Neuronal stem cell (in vitro differentiated cells): ENCODE measurements around the gene KBTBD7.

Experiments used
- DNase-seq: peaks from one replicate; pipeline ENCODE4 v3.0.0-alpha.2; 2013; ENCODE audit warnings: low spot score
- H2AFZ ChIP-seq: one replicate; pipeline ENCODE4 v1.6.1; 2013; ENCODE audit warnings: mild to moderate bottlenecking, low read length, inconsistent platforms
- H2AK5ac ChIP-seq: 2 replicates; pipeline ENCODE4 v1.6.1; 2013; ENCODE audit warnings: low read depth, mild to moderate bottlenecking, inconsistent platforms, low read length, moderate library complexity, mixed read lengths
- H2BK120ac ChIP-seq: 2 replicates; pipeline ENCODE4 v1.6.1; 2013; ENCODE audit warnings: low read depth, mild to moderate bottlenecking, inconsistent platforms, low read length, moderate library complexity, mixed read lengths
- H2BK12ac ChIP-seq: one replicate; pipeline ENCODE4 v1.6.1; 2013; ENCODE audit warnings: low read length, inconsistent platforms
- H2BK15ac ChIP-seq: 2 replicates; pipeline ENCODE4 v1.6.1; 2013; ENCODE audit warnings: mild to moderate bottlenecking, low read length, inconsistent platforms, mixed read lengths
- H2BK5ac ChIP-seq: one replicate; pipeline ENCODE4 v1.6.1; 2013; ENCODE audit warnings: inconsistent platforms, mild to moderate bottlenecking, low read length, moderate library complexity
- H3K14ac ChIP-seq: one replicate; pipeline ENCODE4 v1.6.1; 2013; ENCODE audit warnings: low read length, inconsistent platforms
- H3K18ac ChIP-seq: 2 replicates; pipeline ENCODE4 v1.6.1; 2013; ENCODE audit warnings: low read length, inconsistent platforms
- H3K23ac ChIP-seq: 2 replicates; pipeline ENCODE4 v1.6.1; 2013; ENCODE audit warnings: low read depth, mild to moderate bottlenecking, mixed read lengths, low read length, inconsistent platforms; ENCODE audit not compliant: poor library complexity
- H3K27ac ChIP-seq: replicated peaks from 3 replicates; pipeline ENCODE4 v1.5.1; 2013; ENCODE audit warnings: low read length, inconsistent platforms
- H3K27me3 ChIP-seq, 3 experiments: 2 replicates each; pipeline ENCODE4 v1.6.1; 2013; ENCODE audit warnings: low read length in 3 of 3, mild to moderate bottlenecking in 2 of 3, inconsistent platforms in 1 of 3, low read depth in 1 of 3, mixed read lengths in 1 of 3, moderate library complexity in 1 of 3; ENCODE audit not compliant: control insufficient read depth in 3 of 3, insufficient read depth in 3 of 3
- H3K36me3 ChIP-seq, 2 donors: replicated peaks in 1 of 2; 2 replicates each; pipeline ENCODE4 v1.6.1; 2013; ENCODE audit warnings: low read length in 2 of 2; ENCODE audit not compliant: control insufficient read depth in 2 of 2, insufficient read depth in 2 of 2
- H3K4ac ChIP-seq: 2 replicates; pipeline ENCODE4 v1.6.1; 2013; ENCODE audit warnings: inconsistent platforms, mild to moderate bottlenecking, low read length, moderate library complexity
- H3K4me1 ChIP-seq, 2 donors: 1 replicate in 1 of 2; 2 replicates in 1 of 2; pipeline ENCODE4 v1.6.1; 2013; ENCODE audit warnings: low read length in 2 of 2, low read depth in 1 of 2; ENCODE audit not compliant: control insufficient read depth in 2 of 2, insufficient read depth in 1 of 2
- H3K4me2 ChIP-seq: one replicate; pipeline ENCODE4 v1.6.1; 2013; ENCODE audit warnings: mild to moderate bottlenecking, low read length, inconsistent platforms; ENCODE audit not compliant: insufficient read depth, poor library complexity, severe bottlenecking
- H3K4me3 ChIP-seq, 2 donors: 2 replicates each; pipeline ENCODE4 v1.5.1; 2013; ENCODE audit warnings: low read length in 2 of 2, mild to moderate bottlenecking in 2 of 2, inconsistent platforms in 1 of 2, moderate library complexity in 1 of 2
- H3K79me1 ChIP-seq: one replicate; pipeline ENCODE4 v1.6.1; 2013; ENCODE audit warnings: low read depth, mild to moderate bottlenecking, inconsistent platforms, low read length, moderate library complexity
- H3K9ac ChIP-seq: one replicate; pipeline ENCODE4 v1.6.1; 2013; ENCODE audit warnings: mild to moderate bottlenecking, low read depth, low read length, inconsistent platforms; ENCODE audit not compliant: poor library complexity
- H3K9me3 ChIP-seq, 2 donors: replicated peaks in 1 of 2; 2 replicates each; pipeline versions ENCODE3 to v1.6.1; 2013; ENCODE audit warnings: low read length in 2 of 2, mild to moderate bottlenecking in 2 of 2, inconsistent platforms in 1 of 2, low read depth in 1 of 2, mixed read lengths in 1 of 2, moderate library complexity in 1 of 2; ENCODE audit not compliant: control insufficient read depth in 2 of 2, insufficient read depth in 1 of 2
- H4K8ac ChIP-seq: one replicate; pipeline ENCODE4 v1.6.1; 2013; ENCODE audit warnings: low read depth, mild to moderate bottlenecking, inconsistent platforms, low read length, moderate library complexity
- H4K91ac ChIP-seq: one replicate; pipeline ENCODE4 v1.6.1; 2013; ENCODE audit warnings: low read length, low read depth, mild to moderate bottlenecking, inconsistent platforms; ENCODE audit not compliant: poor library complexity
- WGBS, 2 donors: extraction: QIAGEN DNeasy Blood & Tissue Kit; methylation state at CpG; one replicate each; pipeline ENCODE4 v1.1.7; 2013; ENCODE audit warnings: missing lambda C conversion rate in 2 of 2, mixed read lengths in 1 of 2; ENCODE audit not compliant: insufficient read length in 2 of 2, insufficient replicate concordance in 1 of 2; ENCODE audit errors: extremely low coverage in 2 of 2; 5-methylcytosine and 5-hydroxymethylcytosine counted together

KBTBD7 gene

DNA sequence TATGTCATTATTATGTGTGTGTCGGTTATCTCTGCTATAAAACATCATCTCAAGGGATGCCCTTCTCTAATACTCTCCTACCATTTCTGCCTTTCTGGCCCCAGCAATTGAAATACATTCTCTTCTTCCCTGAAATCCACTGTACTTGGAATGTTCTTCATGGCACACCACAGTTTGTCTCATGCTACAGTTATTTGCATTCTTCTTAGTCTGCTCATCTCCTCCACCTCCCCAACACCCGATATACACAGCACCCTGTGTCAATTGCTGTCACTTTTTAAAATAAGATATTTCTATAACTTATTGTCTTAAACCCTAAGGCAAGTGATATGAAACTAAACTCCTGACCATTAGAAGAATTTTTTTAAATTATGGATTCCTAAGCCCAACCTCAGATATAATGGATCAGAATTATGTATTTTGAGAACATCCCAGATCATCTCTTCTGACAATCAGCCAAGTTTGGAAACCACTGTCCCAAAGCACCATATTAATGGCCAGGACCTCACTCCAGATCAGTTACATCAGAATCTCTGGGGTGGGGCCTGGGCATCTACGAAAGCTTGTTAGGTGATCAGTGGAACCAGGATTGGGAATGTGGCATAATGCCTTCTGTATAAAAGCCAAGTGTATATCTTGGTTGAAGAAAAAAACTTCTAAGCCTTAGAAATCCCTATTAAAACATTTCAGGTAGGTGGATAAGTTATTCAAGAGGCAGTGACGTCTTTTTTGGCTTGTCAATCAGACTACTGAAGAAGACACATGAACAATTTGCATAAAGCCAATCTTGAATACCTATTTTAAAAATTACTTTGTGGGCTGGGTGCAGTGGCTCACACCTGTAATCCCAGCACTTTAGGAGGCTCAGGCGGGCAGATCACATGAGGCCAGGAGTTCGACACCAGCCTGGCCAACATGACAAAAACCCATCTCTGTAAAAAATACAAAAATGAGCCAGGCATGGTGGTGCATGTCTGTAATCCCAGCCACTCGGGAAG lies 30.0 kb upstream of the KBTBD7 start:
- Histone ChIP-seq H3K14ac (no peak overlapping the region), H2BK5ac (no peak overlapping the region), H3K27me3 (no peaks in the 10 kb centered on the region), H4K91ac (no peak overlapping the region), H3K23ac (no peak overlapping the region), H3K4ac (no peak overlapping the region), H2BK15ac (no peak overlapping the region), H3K9me3 (no peaks in the 10 kb centered on the region), H3K18ac (no peak overlapping the region), H3K27ac (no peak overlapping the region), H2AFZ (no peak overlapping the region), H3K4me1 (no peaks in the 10 kb centered on the region), H3K4me3 (no peak overlapping the region), H3K4me2 (no peak overlapping the region), H3K9ac (no peak overlapping the region), H2BK120ac (no peak overlapping the region), H3K36me3 (peaks cover 4 to 57% of the 10 kb centered on the region in 2 donors), H4K8ac (no peak overlapping the region), H2AK5ac (no peak overlapping the region), H2BK12ac (no peak overlapping the region), H3K79me1 (no peaks in the 10 kb centered on the region)
- no peak for DNase-seq
- no CpG with 5 or more reads among the region's 7 CpGs for WGBS, 2 donors

DNA sequence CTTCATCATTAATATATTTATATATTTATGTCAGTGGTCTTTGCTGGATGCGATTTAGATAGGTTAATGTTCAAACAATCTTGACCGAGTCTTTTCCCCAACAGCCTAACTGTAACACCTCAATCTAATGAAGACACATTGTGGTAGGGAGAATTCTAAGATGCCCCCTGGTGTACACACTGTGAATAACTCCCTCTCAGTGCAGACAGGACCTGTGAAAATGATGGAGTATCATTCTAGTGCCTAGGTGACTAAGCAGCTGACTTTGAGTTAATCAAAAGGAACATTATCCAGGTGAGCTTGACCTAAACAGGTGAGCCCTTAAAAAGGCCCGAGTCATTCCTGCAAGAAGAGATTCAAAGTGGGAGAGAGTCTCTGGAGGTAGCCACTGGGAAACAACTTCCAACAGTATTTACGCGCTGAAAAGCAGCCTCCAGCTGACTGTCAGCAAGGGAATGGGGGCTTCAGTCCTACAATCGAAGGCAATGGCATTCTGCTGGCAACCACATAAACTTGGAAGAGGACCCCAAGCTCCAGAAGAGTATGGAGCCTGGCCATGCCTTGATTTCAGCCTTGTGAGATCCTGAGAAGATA lies 28.0 kb upstream of the KBTBD7 start:
- Histone ChIP-seq H3K23ac (no peak overlapping the region), H3K9me3 (no peaks in the 10 kb centered on the region), H2BK12ac (no peak overlapping the region), H3K4ac (no peak overlapping the region), H3K27me3 (no peaks in the 10 kb centered on the region), H3K18ac (no peak overlapping the region), H3K27ac (no peak overlapping the region), H3K14ac (no peak overlapping the region), H3K36me3 (peaks cover 4 to 56% of the 10 kb centered on the region in 2 donors), H2BK120ac (no peak overlapping the region), H3K4me2 (no peak overlapping the region), H3K4me3 (no peak overlapping the region), H4K91ac (no peak overlapping the region), H2BK5ac (no peak overlapping the region), H3K9ac (no peak overlapping the region), H2AK5ac (no peak overlapping the region), H3K79me1 (no peaks in the 10 kb centered on the region), H2BK15ac (no peak overlapping the region), H3K4me1 (no peaks in the 10 kb centered on the region), H2AFZ (no peak overlapping the region), H4K8ac (no peak overlapping the region)
- no CpG with 5 or more reads among the region's 6 CpGs for WGBS, 2 donors
- DNase-seq = peak; percentile 17

GRCh38 chr13:41220401-41220800 lies 26.0 kb upstream of the KBTBD7 start:
- Histone ChIP-seq H3K27me3 (no peaks in the 10 kb centered on the region), H3K18ac (no peak overlapping the region), H2AK5ac (no peak overlapping the region), H3K4me3 (no peak overlapping the region), H3K27ac (no peak overlapping the region), H4K91ac (no peak overlapping the region), H3K9ac (no peak overlapping the region), H3K23ac (no peak overlapping the region), H2BK12ac (no peak overlapping the region), H3K9me3 (no peaks in the 10 kb centered on the region), H2BK120ac (no peak overlapping the region), H3K14ac (no peak overlapping the region), H3K4ac (no peak overlapping the region), H3K79me1 (no peaks in the 10 kb centered on the region), H3K4me1 (no peaks in the 10 kb centered on the region), H4K8ac (no peak overlapping the region), H3K4me2 (no peak overlapping the region), H2BK15ac (no peak overlapping the region), H2AFZ (no peak overlapping the region), H3K36me3 (peaks cover 2 to 56% of the 10 kb centered on the region in 2 donors), H2BK5ac (no peak overlapping the region)
- no CpG with 5 or more reads among the region's 3 CpGs for WGBS, 2 donors
- DNase-seq = no peak

DNA sequence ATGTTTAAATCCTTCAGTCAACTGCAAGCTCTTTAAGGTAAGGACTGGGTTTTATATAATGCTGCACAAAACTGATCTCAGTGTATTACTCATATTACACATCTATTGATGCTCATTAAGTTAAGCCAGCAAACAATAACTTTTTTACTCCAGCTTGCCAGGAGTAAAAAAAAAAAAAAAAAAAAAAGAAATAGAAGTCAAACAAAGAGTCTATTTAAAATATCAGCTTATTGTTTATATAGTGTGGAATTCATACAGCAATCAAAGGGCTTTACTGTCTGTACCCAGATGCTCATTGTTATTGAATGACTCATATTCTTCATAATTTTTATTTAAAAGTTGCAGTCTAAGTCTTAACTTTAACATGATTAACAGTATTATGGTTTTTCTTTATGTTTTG lies 21.8 kb upstream of the KBTBD7 start:
- Histone ChIP-seq H3K14ac (no peak overlapping the region), H3K79me1 (no peaks in the 10 kb centered on the region), H4K91ac (no peak overlapping the region), H2BK5ac (no peak overlapping the region), H2BK12ac (no peak overlapping the region), H3K4me2 (no peak overlapping the region), H2BK15ac (no peak overlapping the region), H3K27ac (no peak overlapping the region), H2AFZ (no peak overlapping the region), H3K4me3 (no peak overlapping the region), H3K27me3 (no peaks in the 10 kb centered on the region), H3K4ac (no peak overlapping the region), H2BK120ac (no peak overlapping the region), H3K36me3 (peaks cover 0 to 26% of the 10 kb centered on the region in 2 donors), H3K23ac (no peak overlapping the region), H3K18ac (no peak overlapping the region), H3K9ac (no peak overlapping the region), H3K9me3 (peaks cover 0 to 1% of the 10 kb centered on the region in 2 donors), H2AK5ac (no peak overlapping the region), H3K4me1 (no peaks in the 10 kb centered on the region), H4K8ac (no peak overlapping the region)
- no peak for DNase-seq
